LoVo (cell line): ENCODE data around the gene SDK1.
"Not testable (repeated sequence)": the region's sequence is repeated elsewhere in the genome, so short reads cannot be mapped to it uniquely, and the experiment has no call there.

ENCODE experiments used
- DNase-seq: peaks from one replicate; pipeline ENCODE4 v3.0.0-alpha.2; 2016; ENCODE audit warnings: low spot score

The SDK1 gene

GRCh38 chr7:4207011-4207410 lies 906.0 kb downstream of the SDK1 start:
- no peak for DNase-seq

- DNase-seq: no peak
Observed at GRCh38 chr7:4208086-4208485, 907.0 kb downstream of the SDK1 start.

- DNase-seq: no peak
Observed at GRCh38 chr7:4208586-4208985, 907.5 kb downstream of the SDK1 start.

- DNase-seq: no peak
Observed at GRCh38 chr7:4209126-4209525, 908.1 kb downstream of the SDK1 start.

GRCh38 chr7:4209966-4210365 lies 908.9 kb downstream of the SDK1 start:
- DNase-seq: no peak

GRCh38 chr7:4210821-4211220 lies 909.8 kb downstream of the SDK1 start:
- DNase-seq: no peak

- DNase-seq: no peak
Observed at GRCh38 chr7:4211261-4211660, 910.2 kb downstream of the SDK1 start.

GRCh38 chr7:4212376-4212775 lies 911.3 kb downstream of the SDK1 start:
- DNase-seq: no peak

- no peak for DNase-seq
Observed at GRCh38 chr7:4214291-4215155, 913.5 kb downstream of the SDK1 start.

GRCh38 chr7:4215176-4215720 lies 914.2 kb downstream of the SDK1 start:
- DNase-seq: no peak

GRCh38 chr7:4216016-4216415 lies 915.0 kb downstream of the SDK1 start:
- no peak for DNase-seq

GRCh38 chr7:4217126-4217660 lies 916.1 kb downstream of the SDK1 start:
- not testable (repeated sequence) for DNase-seq

GRCh38 chr7:4218481-4218880 lies 917.4 kb downstream of the SDK1 start:
- DNase-seq: no peak

GRCh38 chr7:4220011-4220410 lies 919.0 kb downstream of the SDK1 start:
- DNase-seq: no peak

- no peak for DNase-seq
Observed at GRCh38 chr7:4221043-4221442, 920.0 kb downstream of the SDK1 start.

GRCh38 chr7:4222676-4223075 lies 921.6 kb downstream of the SDK1 start:
- DNase-seq: no peak

- no peak for DNase-seq
Observed at GRCh38 chr7:4225361-4225771, 924.3 kb downstream of the SDK1 start.

GRCh38 chr7:4225881-4226523 lies 925.0 kb downstream of the SDK1 start:
- DNase-seq: no peak

- DNase-seq: no peak
Observed at GRCh38 chr7:4226524-4226882, 925.5 kb downstream of the SDK1 start.

- DNase-seq: no peak
Observed at GRCh38 chr7:4227105-4228010, 926.3 kb downstream of the SDK1 start.

- DNase-seq: no peak
Observed at GRCh38 chr7:4230352-4230751, 929.3 kb downstream of the SDK1 start.

- no peak for DNase-seq
Observed at GRCh38 chr7:4233146-4233545, 932.1 kb downstream of the SDK1 start.
